MCF 10A (cell line): ENCODE measurements around the gene SF3A2. TPM values are rescaled to one million over a fixed set of nuclear protein-coding genes. Genes with fewer than 3 reads are reported as not detected.
"Not testable (repeated sequence)": the region's sequence is repeated elsewhere in the genome, so short reads cannot be mapped to it uniquely, and the experiment has no call there.

Experiments
- BruUV-seq: library from RNA; stranded (reverse); fragments of 400-500 nt; replicated peaks from 2 replicates; lab custom pipeline; 2021; lab: Mats Ljungman, UMichigan
- CTCF ChIA-PET: fragments of 300-600 bp; sonication (Branson Sonifier 250); formaldehyde crosslinking; extraction: SDS; loops from one replicate; lab custom pipeline; 2021; ENCODE audit warnings: antibody characterized with exemption, inconsistent platforms; lab: Yijun Ruan, JAX
- POLR2A ChIA-PET: fragments of 300-600, 350-650 bp; sonication (Branson Sonifier 250); formaldehyde crosslinking; extraction: SDS; loops from one replicate; lab custom pipeline; 2020; ENCODE audit warnings: antibody characterized with exemption, inconsistent platforms; lab: Yijun Ruan, JAX
- DNase-seq: peaks from one replicate; pipeline ENCODE4 v3.0.0-alpha.2; 2018; ENCODE audit not compliant: unreplicated experiment
- H3K27ac Mint-ChIP-seq: one replicate; pipeline ENCODE4 v1.8.0; 2022; ENCODE audit warnings: mild to moderate bottlenecking, low read depth, mixed read lengths; ENCODE audit not compliant: unreplicated experiment
- H3K27me3 Mint-ChIP-seq: one replicate; pipeline ENCODE4 v1.8.0; 2022; ENCODE audit warnings: mixed read lengths; ENCODE audit not compliant: insufficient read depth, unreplicated experiment
- H3K36me3 Mint-ChIP-seq: one replicate; pipeline ENCODE4 v1.8.0; 2022; ENCODE audit warnings: mild to moderate bottlenecking, moderate library complexity, mixed read lengths; ENCODE audit not compliant: insufficient read depth, unreplicated experiment
- H3K4me1 Mint-ChIP-seq: one replicate; pipeline ENCODE4 v1.8.0; 2022; ENCODE audit warnings: mixed read lengths; ENCODE audit not compliant: insufficient read depth, unreplicated experiment
- H3K4me3 Mint-ChIP-seq: one replicate; pipeline ENCODE4 v1.8.0; 2022; ENCODE audit warnings: mild to moderate bottlenecking, moderate library complexity, mixed read lengths; ENCODE audit not compliant: unreplicated experiment
- H3K9me3 Mint-ChIP-seq: one replicate; pipeline ENCODE4 v1.8.0; 2022; ENCODE audit warnings: mixed read lengths; ENCODE audit not compliant: unreplicated experiment
- intact Hi-C: fragments of 100-400 bp; cut with micrococcal nuclease; formaldehyde crosslinking; loops from 2 replicates; pipeline ENCODE4 v1.14.1; 2022
- total RNA-seq: library from RNA; stranded (reverse); gene quantifications from 2 replicates; pipeline ENCODE4 v1.2.3, GENCODE V29; 2022
- TF ChIP-seq, protein P1 (sequence below): fragments of 200-600 bp; IDR thresholded peaks from one replicate; pipeline ENCODE4 v1.8.0; 2022; ENCODE audit warnings: antibody characterized with exemption, mild to moderate bottlenecking; ENCODE audit not compliant: unreplicated experiment

Gene SF3A2
- total RNA-seq, 1 experiment from 2014 or later = 101 TPM

DNA sequence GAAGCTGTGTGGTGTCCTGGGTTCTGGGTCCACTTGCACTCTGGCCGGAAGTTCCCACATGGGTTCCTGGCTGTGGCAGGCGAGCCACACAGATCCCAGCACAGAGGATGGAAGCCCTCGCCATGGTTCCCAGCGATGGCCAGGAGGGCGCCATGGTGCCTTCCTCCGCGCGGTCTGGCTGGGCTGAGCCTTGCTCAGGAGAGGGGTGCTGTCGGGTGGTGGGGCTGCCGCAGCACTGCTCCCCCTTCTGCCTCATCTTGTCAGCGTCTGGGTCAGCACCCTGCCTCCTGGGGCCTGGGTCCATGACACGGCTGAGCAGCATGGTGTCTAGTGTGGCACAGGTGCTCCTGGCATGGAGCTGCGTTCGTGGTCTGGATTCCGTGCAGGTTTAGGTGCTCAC is 39.4 kb upstream of the SF3A2 start:
- Mint-ChIP-seq H3K4me1 (no peaks in the 10 kb centered on the region), H3K9me3 (no peaks in the 10 kb centered on the region), H3K4me3 (no peak overlapping the region), H3K36me3 (peaks cover 47% of the 10 kb centered on the region), H3K27ac (no peak overlapping the region), H3K27me3 (no peaks in the 10 kb centered on the region)
- BruUV-seq = no TSS peak
- TF ChIP-seq, protein P1, sequence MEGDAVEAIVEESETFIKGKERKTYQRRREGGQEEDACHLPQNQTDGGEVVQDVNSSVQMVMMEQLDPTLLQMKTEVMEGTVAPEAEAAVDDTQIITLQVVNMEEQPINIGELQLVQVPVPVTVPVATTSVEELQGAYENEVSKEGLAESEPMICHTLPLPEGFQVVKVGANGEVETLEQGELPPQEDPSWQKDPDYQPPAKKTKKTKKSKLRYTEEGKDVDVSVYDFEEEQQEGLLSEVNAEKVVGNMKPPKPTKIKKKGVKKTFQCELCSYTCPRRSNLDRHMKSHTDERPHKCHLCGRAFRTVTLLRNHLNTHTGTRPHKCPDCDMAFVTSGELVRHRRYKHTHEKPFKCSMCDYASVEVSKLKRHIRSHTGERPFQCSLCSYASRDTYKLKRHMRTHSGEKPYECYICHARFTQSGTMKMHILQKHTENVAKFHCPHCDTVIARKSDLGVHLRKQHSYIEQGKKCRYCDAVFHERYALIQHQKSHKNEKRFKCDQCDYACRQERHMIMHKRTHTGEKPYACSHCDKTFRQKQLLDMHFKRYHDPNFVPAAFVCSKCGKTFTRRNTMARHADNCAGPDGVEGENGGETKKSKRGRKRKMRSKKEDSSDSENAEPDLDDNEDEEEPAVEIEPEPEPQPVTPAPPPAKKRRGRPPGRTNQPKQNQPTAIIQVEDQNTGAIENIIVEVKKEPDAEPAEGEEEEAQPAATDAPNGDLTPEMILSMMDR = no peak
- POLR2A ChIA-PET = no interaction called here
- intact Hi-C loops = no loop called here
- no peak for DNase-seq
- CTCF ChIA-PET = no interaction called here

DNA sequence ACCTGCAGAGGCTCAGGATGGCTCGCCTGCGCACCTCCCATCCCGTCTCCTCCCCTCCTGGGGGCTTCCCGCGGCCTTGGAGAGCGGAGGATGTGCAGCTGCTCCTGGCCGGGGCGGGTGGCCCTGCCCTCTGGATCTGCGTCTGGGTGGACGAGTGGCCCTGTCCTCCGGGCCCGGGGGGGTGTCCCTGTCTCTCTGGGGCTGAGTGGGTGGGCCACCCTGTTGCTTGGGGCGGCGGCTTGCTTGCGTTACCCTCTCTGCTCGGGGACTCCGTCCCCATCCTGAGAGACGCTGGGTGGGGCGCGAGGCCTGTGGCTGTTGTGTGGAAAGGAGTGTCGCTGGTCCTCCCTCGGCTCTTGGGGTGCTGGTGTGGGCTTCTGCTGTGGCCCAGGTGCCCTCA is 38.3 kb upstream of the SF3A2 start:
- TF ChIP-seq, protein P1 = no peak
- Mint-ChIP-seq H3K27ac (no peak overlapping the region), H3K9me3 (no peaks in the 10 kb centered on the region), H3K27me3 (no peaks in the 10 kb centered on the region), H3K4me1 (no peaks in the 10 kb centered on the region), H3K4me3 (no peak overlapping the region), H3K36me3 (peaks cover 40% of the 10 kb centered on the region)
- no peak for DNase-seq
- intact Hi-C loops = no loop called here
- POLR2A ChIA-PET = interaction anchor here (0.6 kb wide), 1 partner anchor 177 kb away, joined by 3 read pairs; no protein-coding TSS in a partner anchor
- CTCF ChIA-PET = no interaction called here
- BruUV-seq = no TSS peak

DNA sequence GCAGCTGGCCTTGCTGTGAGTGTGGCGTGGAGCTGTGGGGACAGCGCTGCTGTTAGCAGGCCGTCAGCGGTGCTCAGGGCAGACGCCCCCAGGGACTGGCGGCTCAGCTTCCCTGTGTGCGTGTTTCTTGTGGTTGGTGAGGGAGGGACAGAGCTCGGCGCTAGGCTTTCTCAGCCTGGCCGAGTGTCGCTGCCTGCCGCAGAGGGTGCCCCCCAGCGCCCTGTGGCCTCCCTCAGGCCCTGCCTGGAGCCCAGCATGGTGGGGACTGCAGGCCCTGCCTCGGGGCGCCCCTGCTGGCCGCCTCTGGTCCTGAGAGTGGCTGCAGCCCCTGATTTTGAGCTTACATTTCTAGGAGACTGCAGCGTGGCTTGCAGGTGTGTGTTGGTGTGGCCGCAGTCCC is 37.4 kb upstream of the SF3A2 start:
- TF ChIP-seq, protein P1 = no peak
- intact Hi-C loops = no loop called here
- Mint-ChIP-seq H3K4me3 (no peak overlapping the region), H3K4me1 (no peaks in the 10 kb centered on the region), H3K36me3 (peaks cover 40% of the 10 kb centered on the region), H3K27me3 (no peaks in the 10 kb centered on the region), H3K9me3 (no peaks in the 10 kb centered on the region), H3K27ac (no peak overlapping the region)
- DNase-seq = no peak
- ChIA-PET CTCF (interaction anchor here (1.2 kb wide), 1 partner anchor 43 kb away, joined by 5 read pairs; no protein-coding TSS in a partner anchor), POLR2A (no interaction called here)
- BruUV-seq = no TSS peak

DNA sequence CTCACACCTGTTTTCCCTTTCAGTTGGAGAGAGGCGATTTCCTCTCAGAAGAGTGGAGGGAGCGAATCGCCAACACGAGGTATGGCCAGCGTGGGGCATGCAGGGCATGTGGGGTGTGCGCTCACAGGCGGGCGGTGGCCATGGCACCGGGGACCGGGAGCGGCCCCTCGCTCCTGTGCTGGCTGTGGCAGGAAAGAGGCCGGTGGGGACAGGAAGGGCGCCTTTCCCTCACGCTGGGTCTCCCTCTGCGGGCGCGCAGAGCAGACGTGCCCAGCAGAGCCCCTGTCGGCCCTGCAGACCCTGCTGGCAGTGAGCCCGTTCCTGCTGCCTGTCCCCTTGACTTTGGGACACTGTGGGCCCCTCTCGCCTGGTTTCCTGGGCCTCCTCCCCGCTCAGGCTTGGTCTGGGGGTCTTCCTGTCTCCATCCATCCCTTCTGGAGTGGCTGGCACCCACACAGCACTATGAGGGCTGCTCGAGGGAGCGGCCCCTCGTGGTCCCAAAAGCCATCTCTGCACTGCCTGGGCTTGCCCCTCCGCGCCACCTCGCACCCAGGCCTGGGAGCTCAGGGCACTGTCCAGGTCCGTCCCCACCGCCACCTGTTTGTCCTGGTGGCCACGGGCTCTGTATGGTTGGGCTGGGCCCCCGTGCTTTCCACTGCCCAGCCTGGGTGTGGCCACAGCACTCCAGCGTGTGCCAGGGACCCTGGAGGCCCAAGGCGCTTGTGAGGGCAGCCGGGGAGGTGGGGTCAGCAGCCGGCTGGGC is 36.6 kb upstream of the SF3A2 start:
- POLR2A ChIA-PET = no interaction called here
- TF ChIP-seq, protein P1 = no peak
- H3K36me3 Mint-ChIP-seq = peaks cover 40% of the 10 kb centered on the region
- DNase-seq = no peak
- H3K4me3 Mint-ChIP-seq = no peak overlapping the region
- intact Hi-C loops = no loop called here
- no peaks in the 10 kb centered on the region for H3K27me3 Mint-ChIP-seq
- H3K4me1 Mint-ChIP-seq = no peaks in the 10 kb centered on the region
- BruUV-seq = no TSS peak
- H3K27ac Mint-ChIP-seq = no peak overlapping the region
- no peaks in the 10 kb centered on the region for H3K9me3 Mint-ChIP-seq
- CTCF ChIA-PET = interaction anchor here (1.2 kb wide), 1 partner anchor 44 kb away, joined by 5 read pairs; no protein-coding TSS in a partner anchor

DNA sequence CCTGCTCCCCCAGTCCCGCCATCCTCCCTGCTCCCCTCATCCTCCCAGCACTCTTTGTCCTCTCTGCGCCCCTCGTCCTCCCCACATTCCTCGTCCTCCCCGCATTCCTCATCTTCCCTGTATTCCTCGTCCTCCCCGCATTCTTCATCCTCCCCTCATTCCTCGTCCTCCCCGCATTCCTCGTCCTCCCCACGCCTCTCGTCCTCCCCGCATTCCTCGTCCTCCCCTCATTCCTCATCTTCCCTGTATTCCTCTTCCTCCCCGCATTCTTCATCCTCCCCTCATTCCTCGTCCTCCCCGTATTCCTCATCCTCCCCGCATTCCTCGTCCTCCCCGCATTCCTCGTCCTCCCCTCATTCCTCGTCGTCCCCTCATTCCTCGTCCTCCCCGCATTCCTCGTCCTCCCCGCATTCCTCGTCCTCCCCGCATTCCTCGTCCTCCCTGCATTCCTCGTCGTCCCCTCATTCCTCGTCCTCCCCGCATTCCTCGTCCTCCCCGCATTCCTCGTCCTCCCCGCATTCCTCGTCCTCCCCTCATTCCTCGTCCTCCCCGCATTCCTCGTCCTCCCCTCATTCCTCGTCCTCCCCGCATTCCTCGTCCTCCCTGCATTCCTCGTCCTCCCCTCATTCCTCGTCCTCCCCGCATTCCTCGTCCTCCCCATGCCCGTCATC is 35.9 kb upstream of the SF3A2 start:
- H3K9me3 Mint-ChIP-seq, BruUV-seq, CTCF ChIA-PET, DNase-seq, H3K27ac Mint-ChIP-seq, H3K4me3 Mint-ChIP-seq, H3K4me1 Mint-ChIP-seq, intact Hi-C loops, H3K27me3 Mint-ChIP-seq, POLR2A ChIA-PET: not testable (repeated sequence)
- H3K36me3 Mint-ChIP-seq = peaks cover 40% of the 10 kb centered on the region
